Caco-2 (cell line): ENCODE data around the gene CYB5D1. TPM values are rescaled to one million over a fixed set of nuclear protein-coding genes. Genes with fewer than 3 reads are reported as not detected.

Source experiments
- BruUV-seq: library from RNA; stranded (reverse); fragments of 400-500 nt; replicated peaks from 2 replicates; lab custom pipeline; 2021; lab: Mats Ljungman, UMichigan
- CTCF ChIA-PET: fragments of 300-600 bp; sonication (Branson Sonifier 250); formaldehyde crosslinking; loops from one replicate; lab custom pipeline; 2022; ENCODE audit warnings: antibody characterized with exemption; lab: Charles Lee
- POLR2A ChIA-PET: fragments of 300-600 bp; sonication (Branson Sonifier 250); formaldehyde crosslinking; loops from one replicate; lab custom pipeline; 2022; ENCODE audit warnings: antibody characterized with exemption; lab: Charles Lee
- DNase-seq, 2 experiments: peaks; one replicate each; pipeline versions ENCODE4 v3.0.0 to v3.0.0-alpha.2; 2020 to 2022
- H3K27me3 ChIP-seq: replicated peaks from 2 replicates; pipeline ENCODE4 v1.6.0; 2011; ENCODE audit warnings: low read length; ENCODE audit not compliant: control insufficient read depth, insufficient read depth
- H3K36me3 ChIP-seq: 2 replicates; pipeline ENCODE4 v1.5.1; 2011; ENCODE audit warnings: low read length; ENCODE audit not compliant: control insufficient read depth, insufficient read depth
- H3K4me1 ChIP-seq: fragments of 250-450 bp; sonication (Bioruptor Pico); 2 replicates; pipeline ENCODE4 v1.5.1; 2020; ENCODE audit warnings: mild to moderate bottlenecking
- H3K4me3 ChIP-seq: 2 replicates; pipeline ENCODE4 v1.5.1; 2011; ENCODE audit warnings: low read depth, mild to moderate bottlenecking, control low read depth, low read length
- H3K9me3 ChIP-seq: fragments of 250-450 bp; sonication (Bioruptor Pico); 2 replicates; pipeline ENCODE4 v1.5.1; 2020; ENCODE audit warnings: mild to moderate bottlenecking, moderate library complexity
- H3K27ac Mint-ChIP-seq: one replicate; pipeline ENCODE4 v1.8.0; 2022; ENCODE audit warnings: mixed read lengths; ENCODE audit not compliant: unreplicated experiment
- H3K27me3 Mint-ChIP-seq: one replicate; pipeline ENCODE4 v1.8.0; 2022; ENCODE audit warnings: mixed read lengths; ENCODE audit not compliant: insufficient read depth, unreplicated experiment
- H3K36me3 Mint-ChIP-seq: one replicate; pipeline ENCODE4 v1.8.0; 2022; ENCODE audit warnings: mild to moderate bottlenecking, mixed read lengths; ENCODE audit not compliant: insufficient read depth, unreplicated experiment
- H3K4me1 Mint-ChIP-seq: one replicate; pipeline ENCODE4 v1.8.0; 2022; ENCODE audit warnings: low read depth, mixed read lengths; ENCODE audit not compliant: unreplicated experiment
- H3K4me3 Mint-ChIP-seq: one replicate; pipeline ENCODE4 v1.8.0; 2022; ENCODE audit warnings: mild to moderate bottlenecking, moderate library complexity, mixed read lengths; ENCODE audit not compliant: unreplicated experiment
- H3K9me3 Mint-ChIP-seq: one replicate; pipeline ENCODE4 v1.8.0; 2022; ENCODE audit warnings: mixed read lengths; ENCODE audit not compliant: unreplicated experiment
- intact Hi-C: fragments of 100-400 bp; cut with micrococcal nuclease; formaldehyde crosslinking; loops from one replicate; pipeline ENCODE4 v1.10.0; 2022; ENCODE audit not compliant: unreplicated experiment
- total RNA-seq: library from RNA; stranded (reverse); gene quantifications from 2 replicates; pipeline ENCODE4 v1.2.3, GENCODE V29; 2022
- TF ChIP-seq, protein P1 (sequence below), 2 experiments: fragments of 200-600 bp in 1 of 2; IDR thresholded peaks; 1 replicate in 1 of 2; 2 replicates in 1 of 2; pipeline versions ENCODE4 v1.5.1 to v1.8.0; 2011 to 2022; ENCODE audit warnings: antibody characterized with exemption in 1 of 2, control low read depth in 1 of 2, inconsistent platforms in 1 of 2, low read depth in 1 of 2, low read length in 1 of 2, mild to moderate bottlenecking in 1 of 2, moderate library complexity in 1 of 2; ENCODE audit not compliant: insufficient read depth in 1 of 2, severe bottlenecking in 1 of 2, unreplicated experiment in 1 of 2

The CYB5D1 gene
- total RNA-seq, 1 experiment from 2014 or later = 6.1 TPM

DNA sequence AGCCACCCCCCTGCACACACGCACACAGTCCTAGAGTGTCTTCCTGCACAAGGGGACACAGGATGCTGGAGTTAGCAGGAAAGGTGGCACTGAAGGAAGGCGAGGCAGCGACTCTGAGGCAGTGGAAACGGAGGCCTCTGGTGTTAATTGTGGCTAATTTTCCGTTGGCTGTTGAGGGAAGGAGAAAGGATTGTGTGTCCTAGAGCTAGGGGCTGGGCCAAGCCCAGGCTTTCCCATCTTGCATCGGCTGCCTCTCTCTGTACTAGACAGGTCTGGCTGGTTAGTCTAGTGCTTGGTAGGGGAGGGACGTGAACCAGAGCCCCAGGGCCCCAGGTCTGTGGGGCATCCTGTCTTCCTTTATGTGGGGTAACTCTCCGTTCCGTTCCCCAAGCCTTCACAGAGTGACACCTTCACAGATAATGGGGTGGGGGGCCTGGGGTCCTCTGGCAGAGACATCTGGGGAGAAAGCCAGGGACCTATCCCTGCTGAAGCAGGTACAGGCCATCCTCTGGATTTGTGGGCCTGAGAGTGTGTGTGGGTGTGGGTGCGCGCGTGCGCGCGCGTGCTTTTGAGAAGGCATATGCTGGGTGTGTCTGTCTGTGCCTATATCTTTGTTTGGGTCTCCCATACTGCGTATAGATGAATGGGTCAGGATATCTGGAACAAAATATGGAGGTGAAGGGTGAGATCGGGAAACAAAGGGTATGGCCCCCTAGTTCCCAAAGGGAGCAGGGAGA, 30.5 kb downstream of the CYB5D1 start, which contains the start of gene CHD3:
Gene CHD3, plus strand, starts transcription at position 606 of the 737 bp plus-strand sequence. CDS start 212 bp downstream, outside the sequence.
- no peaks in the 10 kb centered on the region for H3K36me3 ChIP-seq
- Mint-ChIP-seq H3K4me3 (no peak within 1 kb of the TSS), H3K27ac (no peak within 1 kb of the TSS), H3K4me1 (no peaks in the 10 kb centered on the region), H3K9me3 (no peaks in the 10 kb centered on the region), H3K36me3 (peaks cover 6% of the 10 kb centered on the region), H3K27me3 (no peaks in the 10 kb centered on the region)
- no peaks in the 10 kb centered on the region; the same call in 1 of the 2 replicates for H3K4me1 ChIP-seq
- ChIA-PET CTCF (no interaction called here), POLR2A (no interaction called here)
- no peaks in the 10 kb centered on the region for H3K9me3 ChIP-seq
- intact Hi-C loops = loop anchor here (2.0 kb wide), 1 partner anchor 26 kb away; no protein-coding TSS in a partner anchor
- peak; percentile 42 to 44 for DNase-seq
- no TSS peak for BruUV-seq
- H3K4me3 ChIP-seq = peak within 1 kb of the TSS; percentile 52
- H3K27me3 ChIP-seq = no peaks in the 10 kb centered on the region
- TF ChIP-seq, protein P1, sequence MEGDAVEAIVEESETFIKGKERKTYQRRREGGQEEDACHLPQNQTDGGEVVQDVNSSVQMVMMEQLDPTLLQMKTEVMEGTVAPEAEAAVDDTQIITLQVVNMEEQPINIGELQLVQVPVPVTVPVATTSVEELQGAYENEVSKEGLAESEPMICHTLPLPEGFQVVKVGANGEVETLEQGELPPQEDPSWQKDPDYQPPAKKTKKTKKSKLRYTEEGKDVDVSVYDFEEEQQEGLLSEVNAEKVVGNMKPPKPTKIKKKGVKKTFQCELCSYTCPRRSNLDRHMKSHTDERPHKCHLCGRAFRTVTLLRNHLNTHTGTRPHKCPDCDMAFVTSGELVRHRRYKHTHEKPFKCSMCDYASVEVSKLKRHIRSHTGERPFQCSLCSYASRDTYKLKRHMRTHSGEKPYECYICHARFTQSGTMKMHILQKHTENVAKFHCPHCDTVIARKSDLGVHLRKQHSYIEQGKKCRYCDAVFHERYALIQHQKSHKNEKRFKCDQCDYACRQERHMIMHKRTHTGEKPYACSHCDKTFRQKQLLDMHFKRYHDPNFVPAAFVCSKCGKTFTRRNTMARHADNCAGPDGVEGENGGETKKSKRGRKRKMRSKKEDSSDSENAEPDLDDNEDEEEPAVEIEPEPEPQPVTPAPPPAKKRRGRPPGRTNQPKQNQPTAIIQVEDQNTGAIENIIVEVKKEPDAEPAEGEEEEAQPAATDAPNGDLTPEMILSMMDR (IDR thresholded peaks at IDR 0.05; ENCODE audit: insufficient read depth in 1 of 2, low read depth in 1 of 2, low read length in 1 of 2, severe bottlenecking in 1 of 2, unreplicated experiment in 1 of 2) = no peak

DNA sequence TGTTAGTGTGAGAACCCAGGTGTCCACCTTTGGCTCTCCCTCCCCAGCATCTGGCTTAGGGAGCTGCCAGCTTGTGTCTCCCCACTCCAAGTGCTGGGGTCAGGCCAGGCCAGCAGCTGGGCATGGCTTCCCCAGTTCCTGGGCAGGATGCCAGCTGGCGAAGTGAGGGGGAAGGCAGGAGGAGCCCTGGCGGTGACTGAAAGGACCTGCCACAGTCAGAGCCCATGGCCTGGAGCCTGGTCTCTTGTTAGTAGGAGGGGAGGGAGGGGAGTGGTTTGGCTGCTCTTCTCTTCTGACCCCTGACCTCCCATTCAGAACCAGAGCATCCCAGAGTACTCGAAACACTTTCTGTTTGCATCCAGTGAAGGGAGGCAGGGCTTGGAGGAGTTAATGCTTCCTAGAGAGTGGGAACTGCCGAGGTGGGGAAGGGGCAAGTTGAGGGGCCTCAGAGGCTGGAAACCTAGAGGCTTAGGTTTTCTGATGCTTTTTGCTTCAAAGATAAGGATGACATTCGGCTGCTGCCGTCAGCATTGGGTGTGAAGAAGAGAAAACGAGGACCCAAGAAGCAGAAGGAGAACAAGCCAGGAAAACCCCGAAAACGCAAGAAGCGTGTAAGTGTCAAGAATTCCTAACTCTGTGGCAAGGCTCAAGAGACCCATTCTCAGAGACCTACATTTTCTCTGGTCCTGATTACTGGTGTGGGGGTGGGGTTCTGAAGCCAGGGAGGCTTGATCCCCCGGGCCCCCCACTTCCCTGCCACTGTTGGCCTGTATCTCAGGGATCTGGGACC, 31.6 kb downstream of the CYB5D1 start:
- Histone ChIP-seq H3K9me3 (no peaks in the 10 kb centered on the region), H3K27me3 (no peaks in the 10 kb centered on the region), H3K4me1 (no peaks in the 10 kb centered on the region; the same call in 1 of the 2 replicates), H3K36me3 (no peaks in the 10 kb centered on the region), H3K4me3 (no peak overlapping the region)
- H3K4me1 Mint-ChIP-seq = no peaks in the 10 kb centered on the region
- ChIA-PET CTCF (no interaction called here), POLR2A (no interaction called here)
- DNase-seq = no peak
- H3K27ac Mint-ChIP-seq = no peak overlapping the region
- no peaks in the 10 kb centered on the region for H3K27me3 Mint-ChIP-seq
- no TSS peak for BruUV-seq
- no peak overlapping the region for H3K4me3 Mint-ChIP-seq
- intact Hi-C loops = loop anchor here (2.0 kb wide), 1 partner anchor 27 kb away; no protein-coding TSS in a partner anchor
- H3K36me3 Mint-ChIP-seq = peaks cover 13% of the 10 kb centered on the region
- TF ChIP-seq, protein P1 (IDR thresholded peaks at IDR 0.05; ENCODE audit: insufficient read depth in 1 of 2, low read depth in 1 of 2, low read length in 1 of 2, severe bottlenecking in 1 of 2, unreplicated experiment in 1 of 2) = no peak
- no peaks in the 10 kb centered on the region for H3K9me3 Mint-ChIP-seq

DNA sequence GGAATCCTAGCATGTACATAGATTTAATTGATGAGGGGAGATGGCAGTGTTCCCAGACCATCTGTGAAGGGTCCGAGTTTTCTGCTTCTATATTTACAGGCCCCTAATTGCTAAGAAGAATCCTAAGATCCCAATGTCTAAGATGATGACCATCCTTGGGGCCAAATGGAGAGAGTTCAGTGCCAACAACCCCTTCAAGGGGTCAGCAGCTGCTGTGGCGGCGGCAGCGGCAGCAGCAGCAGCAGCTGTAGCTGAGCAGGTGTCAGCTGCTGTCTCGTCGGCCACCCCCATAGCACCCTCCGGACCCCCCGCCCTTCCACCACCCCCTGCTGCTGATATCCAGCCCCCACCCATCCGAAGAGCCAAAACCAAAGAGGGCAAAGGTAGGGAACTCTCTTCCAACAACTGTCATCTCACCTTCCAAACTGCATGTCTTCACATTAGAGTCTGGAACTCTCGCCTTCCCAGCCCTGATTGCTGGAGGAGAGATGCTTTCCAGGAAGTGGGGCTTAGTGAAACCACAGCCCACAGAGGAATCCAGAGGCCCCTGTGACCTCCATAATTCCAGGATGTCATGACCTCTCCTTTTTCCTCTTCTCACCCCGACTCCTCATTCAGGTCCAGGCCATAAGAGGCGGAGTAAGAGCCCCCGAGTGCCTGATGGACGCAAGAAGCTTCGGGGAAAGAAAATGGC, 35.5 kb downstream of the CYB5D1 start:
- ChIA-PET POLR2A (no interaction called here), CTCF (no interaction called here)
- no peaks in the 10 kb centered on the region for H3K9me3 Mint-ChIP-seq
- Histone ChIP-seq H3K4me3 (no peak overlapping the region), H3K27me3 (no peaks in the 10 kb centered on the region), H3K36me3 (no peaks in the 10 kb centered on the region), H3K4me1 (no peaks in the 10 kb centered on the region; the same call in 1 of the 2 replicates), H3K9me3 (no peaks in the 10 kb centered on the region)
- no peak overlapping the region for H3K27ac Mint-ChIP-seq
- H3K36me3 Mint-ChIP-seq = peaks cover 20% of the 10 kb centered on the region
- no TSS peak for BruUV-seq
- TF ChIP-seq, protein P1 (IDR thresholded peaks at IDR 0.05; ENCODE audit: insufficient read depth in 1 of 2, low read depth in 1 of 2, low read length in 1 of 2, severe bottlenecking in 1 of 2, unreplicated experiment in 1 of 2) = no peak
- intact Hi-C loops = no loop called here
- peaks cover 6% of the 10 kb centered on the region for H3K4me1 Mint-ChIP-seq
- no peak overlapping the region for H3K4me3 Mint-ChIP-seq
- DNase-seq = no peak
- no peaks in the 10 kb centered on the region for H3K27me3 Mint-ChIP-seq
